NCI-H1436 (cell line): ENCODE measurements around the gene ABLIM3.

Source experiments
- DNase-seq: peaks from one replicate; lab custom pipeline; 2025; lab: John Stamatoyannopoulos, UW

The ABLIM3 gene

GRCh38 chr5:149188383-149188782 lies 47.1 kb downstream of the ABLIM3 start:
- no peak for DNase-seq

- DNase-seq: no peak
These were observed 54.1 kb downstream of the ABLIM3 start for GRCh38 chr5:149195337-149195887.

- no peak for DNase-seq
These were observed 54.7 kb downstream of the ABLIM3 start for GRCh38 chr5:149195962-149196361.

- no peak for DNase-seq
These were observed 56.9 kb downstream of the ABLIM3 start for GRCh38 chr5:149198148-149198547.

- no peak for DNase-seq
These were observed 59.1 kb downstream of the ABLIM3 start for GRCh38 chr5:149200355-149200754.

- DNase-seq: no peak
These were observed 59.9 kb downstream of the ABLIM3 start for GRCh38 chr5:149201121-149201637.

- no peak for DNase-seq
These were observed 61.7 kb downstream of the ABLIM3 start for GRCh38 chr5:149202910-149203451.

- DNase-seq: no peak
These were observed 62.7 kb downstream of the ABLIM3 start for GRCh38 chr5:149203921-149204441.

GRCh38 chr5:149205625-149206523 lies 64.6 kb downstream of the ABLIM3 start:
- DNase-seq: no peak

GRCh38 chr5:149206524-149207141 lies 65.3 kb downstream of the ABLIM3 start:
- DNase-seq: no peak

- no peak for DNase-seq
These were observed 66.5 kb downstream of the ABLIM3 start for GRCh38 chr5:149207831-149208230.

GRCh38 chr5:149210225-149210624 lies 68.9 kb downstream of the ABLIM3 start:
- DNase-seq: no peak

- DNase-seq: no peak
These were observed 69.7 kb downstream of the ABLIM3 start for GRCh38 chr5:149210968-149211490.

- no peak for DNase-seq
These were observed 70.3 kb downstream of the ABLIM3 start for GRCh38 chr5:149211566-149211965.

- no peak for DNase-seq
These were observed 71.1 kb downstream of the ABLIM3 start for GRCh38 chr5:149212198-149212951.

- no peak for DNase-seq
These were observed 72.1 kb downstream of the ABLIM3 start for GRCh38 chr5:149213264-149213880.

- DNase-seq: no peak
These were observed 74.3 kb downstream of the ABLIM3 start for GRCh38 chr5:149215478-149216090.

- no peak for DNase-seq
These were observed 75.2 kb downstream of the ABLIM3 start for GRCh38 chr5:149216496-149216895.

- DNase-seq: no peak
These were observed 76.0 kb downstream of the ABLIM3 start for GRCh38 chr5:149217096-149217802.

- DNase-seq: no peak
These were observed 76.5 kb downstream of the ABLIM3 start for GRCh38 chr5:149217803-149218155.
